Panc1 (cell line): ENCODE results near the gene RSPH6A. TPM values are rescaled to one million over a fixed set of nuclear protein-coding genes. Genes with fewer than 3 reads are reported as not detected.

Experiments
- ATAC-seq: fragments of 200-7000 bp; cut with Tn5 transposase; 2 replicates; pipeline ENCODE4 v1.9.1; 2020; ENCODE audit warnings: mild to moderate bottlenecking, moderate library complexity
- BruUV-seq: library from RNA; stranded (reverse); fragments of 400-500 nt; replicated peaks from 2 replicates; lab custom pipeline; 2021; lab: Mats Ljungman, UMichigan
- CTCF ChIA-PET: fragments of 300-600 bp; sonication (Branson Sonifier 250); formaldehyde crosslinking; loops from one replicate; lab custom pipeline; 2022; ENCODE audit warnings: antibody characterized with exemption; lab: Charles Lee
- POLR2A ChIA-PET: fragments of 300-600 bp; sonication (Branson Sonifier 250); formaldehyde crosslinking; loops from one replicate; lab custom pipeline; 2022; ENCODE audit warnings: antibody characterized with exemption; lab: Charles Lee
- DNase-seq: peaks from one replicate; pipeline ENCODE4 v3.0.0-alpha.2; 2010; ENCODE audit warnings: low read depth, low spot score
- H3K27ac ChIP-seq: 2 replicates; pipeline ENCODE4 v1.5.1; 2011; ENCODE audit warnings: mild to moderate bottlenecking, low read length, inconsistent platforms
- H3K27me3 ChIP-seq: fragments of 200-500 bp; sonication (Bioruptor generic); 2 replicates; pipeline ENCODE4 v1.6.0; 2014; ENCODE audit warnings: low read length, inconsistent platforms; ENCODE audit not compliant: control insufficient read depth, insufficient read depth
- H3K36me3 ChIP-seq: fragments of 200-500 bp; sonication (Bioruptor generic); 2 replicates; pipeline ENCODE4 v1.5.1; 2014; ENCODE audit warnings: inconsistent platforms, mild to moderate bottlenecking, low read length, moderate library complexity; ENCODE audit not compliant: control insufficient read depth, insufficient read depth
- H3K4me1 ChIP-seq: 2 replicates; pipeline ENCODE4 v1.5.1; 2011; ENCODE audit warnings: inconsistent platforms, mild to moderate bottlenecking, low read length, moderate library complexity; ENCODE audit not compliant: control insufficient read depth, insufficient read depth
- H3K4me3 ChIP-seq, 2 experiments: 2 replicates each; pipeline ENCODE4 v1.5.1; 2011 to 2012; ENCODE audit warnings: low read depth in 2 of 2, low read length in 2 of 2, mild to moderate bottlenecking in 2 of 2, inconsistent platforms in 1 of 2, moderate library complexity in 1 of 2
- H3K9me3 ChIP-seq: fragments of 200-500 bp; sonication (Bioruptor generic); 2 replicates; pipeline ENCODE4 v1.5.1; 2014; ENCODE audit warnings: low read depth, mild to moderate bottlenecking, inconsistent platforms, low read length, moderate library complexity; ENCODE audit not compliant: control insufficient read depth, insufficient read depth
- POLR2AphosphoS5 ChIP-seq: IDR thresholded peaks from 2 replicates; pipeline ENCODE4 v1.6.1; 2012; ENCODE audit warnings: mild to moderate bottlenecking, low read depth, low read length, moderate library complexity
- SIN3A ChIP-seq: IDR thresholded peaks from 2 replicates; pipeline ENCODE4 v1.6.1; 2012; ENCODE audit warnings: low read depth, mild to moderate bottlenecking, low read length, moderate library complexity, borderline replicate concordance; ENCODE audit not compliant: insufficient read depth
- TCF7L2 ChIP-seq: IDR thresholded peaks from 2 replicates; pipeline ENCODE4 v1.6.1; 2011; ENCODE audit warnings: mild to moderate bottlenecking, low read depth, low read length, inconsistent platforms
- in situ Hi-C: cut with HindIII; loops from 2 replicates; pipeline ENCODE4 v1.10.0; 2016; ENCODE audit warnings: low sequenced_read_pairs, low pct_unique_long_range_greater_than_20kb
- intact Hi-C: fragments of 100-400 bp; cut with micrococcal nuclease; formaldehyde crosslinking; loops from one replicate; pipeline ENCODE4 v1.10.0; 2022; ENCODE audit not compliant: unreplicated experiment
- total RNA-seq: library from RNA; stranded (reverse); gene quantifications from one replicate; pipeline ENCODE4 v1.2.1, GENCODE V29; 2021; ENCODE audit not compliant: unreplicated experiment
- TF ChIP-seq, protein P1 (sequence below), 2 experiments: IDR thresholded peaks; 2 replicates each; pipeline ENCODE4 v1.6.1; 2011 to 2012; ENCODE audit warnings: low read depth in 2 of 2, control low read depth in 1 of 2, low read length in 1 of 2, mild to moderate bottlenecking in 1 of 2, moderate library complexity in 1 of 2; ENCODE audit not compliant: insufficient read depth in 1 of 2
- TF ChIP-seq, protein P2 (sequence below): fragments of 450-650 bp; IDR thresholded peaks from 2 replicates; pipeline ENCODE4 v1.5.1; 2017; ENCODE audit warnings: mild to moderate bottlenecking

Gene RSPH6A
- total RNA-seq, 1 experiment from 2014 or later: not detected

DNA sequence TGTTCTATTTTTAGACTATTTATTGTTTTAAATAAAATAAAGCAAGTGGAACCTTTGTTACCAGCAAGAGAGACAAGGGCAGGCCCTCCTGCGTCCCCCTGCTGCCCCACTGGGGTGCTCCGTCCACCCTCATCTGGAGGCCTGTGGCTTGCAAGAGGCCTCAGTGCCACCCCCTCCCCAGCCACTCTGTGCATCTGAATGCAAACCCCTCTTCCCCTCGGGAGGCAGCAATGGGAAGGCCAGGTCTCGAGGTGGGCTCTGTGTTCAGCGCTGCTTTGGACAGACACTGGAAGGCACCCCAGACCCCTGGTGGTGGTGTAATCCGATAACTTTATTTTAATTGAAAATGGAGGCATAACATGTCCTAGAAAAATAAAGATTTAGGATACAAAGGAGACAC, 50.6 kb downstream of the RSPH6A start:
- CTCF ChIA-PET: no interaction called here
- TF ChIP-seq, protein P1, sequence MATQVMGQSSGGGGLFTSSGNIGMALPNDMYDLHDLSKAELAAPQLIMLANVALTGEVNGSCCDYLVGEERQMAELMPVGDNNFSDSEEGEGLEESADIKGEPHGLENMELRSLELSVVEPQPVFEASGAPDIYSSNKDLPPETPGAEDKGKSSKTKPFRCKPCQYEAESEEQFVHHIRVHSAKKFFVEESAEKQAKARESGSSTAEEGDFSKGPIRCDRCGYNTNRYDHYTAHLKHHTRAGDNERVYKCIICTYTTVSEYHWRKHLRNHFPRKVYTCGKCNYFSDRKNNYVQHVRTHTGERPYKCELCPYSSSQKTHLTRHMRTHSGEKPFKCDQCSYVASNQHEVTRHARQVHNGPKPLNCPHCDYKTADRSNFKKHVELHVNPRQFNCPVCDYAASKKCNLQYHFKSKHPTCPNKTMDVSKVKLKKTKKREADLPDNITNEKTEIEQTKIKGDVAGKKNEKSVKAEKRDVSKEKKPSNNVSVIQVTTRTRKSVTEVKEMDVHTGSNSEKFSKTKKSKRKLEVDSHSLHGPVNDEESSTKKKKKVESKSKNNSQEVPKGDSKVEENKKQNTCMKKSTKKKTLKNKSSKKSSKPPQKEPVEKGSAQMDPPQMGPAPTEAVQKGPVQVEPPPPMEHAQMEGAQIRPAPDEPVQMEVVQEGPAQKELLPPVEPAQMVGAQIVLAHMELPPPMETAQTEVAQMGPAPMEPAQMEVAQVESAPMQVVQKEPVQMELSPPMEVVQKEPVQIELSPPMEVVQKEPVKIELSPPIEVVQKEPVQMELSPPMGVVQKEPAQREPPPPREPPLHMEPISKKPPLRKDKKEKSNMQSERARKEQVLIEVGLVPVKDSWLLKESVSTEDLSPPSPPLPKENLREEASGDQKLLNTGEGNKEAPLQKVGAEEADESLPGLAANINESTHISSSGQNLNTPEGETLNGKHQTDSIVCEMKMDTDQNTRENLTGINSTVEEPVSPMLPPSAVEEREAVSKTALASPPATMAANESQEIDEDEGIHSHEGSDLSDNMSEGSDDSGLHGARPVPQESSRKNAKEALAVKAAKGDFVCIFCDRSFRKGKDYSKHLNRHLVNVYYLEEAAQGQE (IDR thresholded peaks at IDR 0.05; ENCODE audit: insufficient read depth in 1 of 2, low read depth in 2 of 2, low read length in 1 of 2): no peak
- TF ChIP-seq POLR2AphosphoS5: 0 out of 2 replicates have a peak, but pooled peaks have one; percentile 2
- TF ChIP-seq TCF7L2: no peak
- Histone ChIP-seq H3K9me3 (no peaks in the 10 kb centered on the region), H3K4me3 (no peak overlapping the region), H3K36me3 (no peaks in the 10 kb centered on the region), H3K4me1 (peaks cover 22% of the 10 kb centered on the region), H3K27ac (no peak overlapping the region), H3K27me3 (no peaks in the 10 kb centered on the region)
- POLR2A ChIA-PET: no interaction called here
- DNase-seq: no peak
- ATAC-seq: no peak
- in situ Hi-C loops: no loop called here
- intact Hi-C loops: loop anchor here (10.0 kb wide), 1 partner anchor 60 kb away; no protein-coding TSS in a partner anchor
- BruUV-seq: no TSS peak

DNA sequence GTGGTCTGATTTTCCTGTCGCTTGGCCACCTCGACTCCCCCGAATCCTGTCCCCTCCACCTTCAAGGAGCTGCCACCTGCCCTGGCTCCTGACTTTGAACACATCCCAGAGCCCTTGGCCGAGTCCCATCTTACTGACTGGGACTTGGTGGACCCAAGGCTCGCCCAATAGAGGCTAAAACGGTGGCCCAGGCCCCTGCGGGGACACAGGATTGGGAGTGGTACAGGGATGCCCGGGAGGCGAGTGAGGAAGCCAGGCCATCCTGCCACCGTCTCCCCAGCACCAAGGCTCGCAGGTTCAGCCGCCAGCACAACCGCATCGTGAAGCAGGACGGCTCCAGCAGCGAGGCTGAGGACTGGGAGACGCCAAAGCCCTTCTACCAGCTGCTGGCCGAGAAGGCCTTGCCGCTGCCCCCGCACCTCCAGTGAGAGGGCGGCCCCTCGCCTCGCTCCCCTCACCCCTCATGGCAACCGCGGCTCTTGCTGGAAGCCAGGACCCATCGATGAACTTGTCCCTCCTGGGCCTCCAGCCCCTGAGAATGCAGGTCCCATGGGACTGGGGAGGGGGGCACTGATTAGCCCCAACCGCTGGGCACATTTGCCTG, 51.3 kb downstream of the RSPH6A start:
- no peak overlapping the region for H3K27ac ChIP-seq
- TF ChIP-seq, protein P1 (IDR thresholded peaks at IDR 0.05; ENCODE audit: insufficient read depth in 1 of 2, low read depth in 2 of 2, low read length in 1 of 2): no peak
- TF ChIP-seq TCF7L2 (no peak), SIN3A (no peak), POLR2AphosphoS5 (no peak)
- TF ChIP-seq, protein P2, sequence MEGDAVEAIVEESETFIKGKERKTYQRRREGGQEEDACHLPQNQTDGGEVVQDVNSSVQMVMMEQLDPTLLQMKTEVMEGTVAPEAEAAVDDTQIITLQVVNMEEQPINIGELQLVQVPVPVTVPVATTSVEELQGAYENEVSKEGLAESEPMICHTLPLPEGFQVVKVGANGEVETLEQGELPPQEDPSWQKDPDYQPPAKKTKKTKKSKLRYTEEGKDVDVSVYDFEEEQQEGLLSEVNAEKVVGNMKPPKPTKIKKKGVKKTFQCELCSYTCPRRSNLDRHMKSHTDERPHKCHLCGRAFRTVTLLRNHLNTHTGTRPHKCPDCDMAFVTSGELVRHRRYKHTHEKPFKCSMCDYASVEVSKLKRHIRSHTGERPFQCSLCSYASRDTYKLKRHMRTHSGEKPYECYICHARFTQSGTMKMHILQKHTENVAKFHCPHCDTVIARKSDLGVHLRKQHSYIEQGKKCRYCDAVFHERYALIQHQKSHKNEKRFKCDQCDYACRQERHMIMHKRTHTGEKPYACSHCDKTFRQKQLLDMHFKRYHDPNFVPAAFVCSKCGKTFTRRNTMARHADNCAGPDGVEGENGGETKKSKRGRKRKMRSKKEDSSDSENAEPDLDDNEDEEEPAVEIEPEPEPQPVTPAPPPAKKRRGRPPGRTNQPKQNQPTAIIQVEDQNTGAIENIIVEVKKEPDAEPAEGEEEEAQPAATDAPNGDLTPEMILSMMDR: no peak
- H3K4me3 ChIP-seq: no peak overlapping the region
- in situ Hi-C loops (no loop called here), intact Hi-C loops (loop anchor here (10.0 kb wide), 1 partner anchor 59 kb away; no protein-coding TSS in a partner anchor)
- ATAC-seq (no peak), DNase-seq (no peak)
- no peaks in the 10 kb centered on the region for H3K27me3 ChIP-seq
- no TSS peak for BruUV-seq
- ChIA-PET POLR2A (no interaction called here), CTCF (no interaction called here)
- no peaks in the 10 kb centered on the region for H3K9me3 ChIP-seq
- H3K36me3 ChIP-seq: no peaks in the 10 kb centered on the region
- peaks cover 22% of the 10 kb centered on the region for H3K4me1 ChIP-seq
